Erythroblast (primary cell): Measurements from ENCODE around the gene EIPR1.

Experiments used
- GATA1 ChIP-seq: IDR thresholded peaks from 2 replicates; pipeline ENCODE4 v1.6.1; 2011; ENCODE audit warnings: low read depth, mild to moderate bottlenecking, control low read depth, low read length, moderate library complexity
- POLR2A ChIP-seq: IDR thresholded peaks from 2 replicates; pipeline ENCODE4 v1.6.1; 2011; ENCODE audit warnings: mild to moderate bottlenecking, low read length

- no peak for TF ChIP-seq POLR2A
- TF ChIP-seq GATA1 = no peak
Measured at GRCh38 chr2:3179626-3180025, 198.0 kb downstream of the EIPR1 start.
